HG02981 (cell line): ENCODE data around the gene CIAO2B.
"Not testable (repeated sequence)": the region's sequence is repeated elsewhere in the genome, so short reads cannot be mapped to it uniquely, and the experiment has no call there.

Experiments used
- ATAC-seq: cut with Tn5 transposase; IDR thresholded peaks from one replicate; pipeline ENCODE4 v1.9.1; 2021; ENCODE audit warnings: mild to moderate bottlenecking, moderate library complexity; ENCODE audit not compliant: unreplicated experiment

The CIAO2B gene

DNA sequence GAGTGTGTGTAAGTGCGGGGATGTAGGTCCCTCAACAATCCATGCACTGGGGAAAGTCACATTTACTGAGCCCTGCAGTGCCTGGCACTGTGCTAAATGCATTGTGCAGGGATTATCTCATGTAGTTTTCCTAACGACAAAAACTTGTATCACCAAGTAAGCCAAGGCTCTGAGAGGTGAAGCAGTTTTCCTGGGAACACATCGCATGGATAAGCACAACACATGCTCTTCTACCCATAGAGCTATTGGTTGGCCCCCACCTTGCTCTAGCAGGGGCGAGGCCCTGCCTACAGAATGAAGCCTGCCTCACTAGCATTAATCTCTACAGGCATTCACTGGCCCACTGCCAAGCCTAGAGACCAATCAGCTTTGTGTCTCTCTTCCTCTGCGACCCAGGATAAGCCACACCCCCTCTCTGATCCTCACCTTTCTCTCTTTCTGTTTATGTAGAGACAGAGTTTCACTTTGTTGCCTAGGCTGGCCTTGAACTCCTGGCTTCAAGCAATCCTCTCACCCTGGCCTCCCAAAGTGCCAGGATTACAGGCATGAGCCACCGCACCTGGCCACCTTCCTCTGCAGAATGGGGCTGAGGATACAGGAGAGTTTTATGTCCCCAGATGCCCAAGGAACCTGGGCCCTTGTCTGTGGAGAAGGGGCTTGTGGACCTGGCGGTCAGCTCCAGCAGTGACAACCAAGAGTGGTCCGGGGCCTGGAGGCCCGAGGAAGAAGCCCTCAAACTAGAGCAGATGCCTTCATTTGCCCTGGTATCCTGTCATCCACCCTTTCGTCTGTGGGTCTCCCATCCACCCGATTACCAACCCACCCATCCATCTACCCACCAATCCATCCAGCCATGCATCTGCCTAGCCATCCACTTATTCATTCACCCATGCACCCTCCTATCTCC lies 28.3 kb downstream of the CIAO2B start:
- no peak for ATAC-seq

GRCh38 chr16:66904846-66905632 lies 29.2 kb downstream of the CIAO2B start:
- no peak for ATAC-seq

DNA sequence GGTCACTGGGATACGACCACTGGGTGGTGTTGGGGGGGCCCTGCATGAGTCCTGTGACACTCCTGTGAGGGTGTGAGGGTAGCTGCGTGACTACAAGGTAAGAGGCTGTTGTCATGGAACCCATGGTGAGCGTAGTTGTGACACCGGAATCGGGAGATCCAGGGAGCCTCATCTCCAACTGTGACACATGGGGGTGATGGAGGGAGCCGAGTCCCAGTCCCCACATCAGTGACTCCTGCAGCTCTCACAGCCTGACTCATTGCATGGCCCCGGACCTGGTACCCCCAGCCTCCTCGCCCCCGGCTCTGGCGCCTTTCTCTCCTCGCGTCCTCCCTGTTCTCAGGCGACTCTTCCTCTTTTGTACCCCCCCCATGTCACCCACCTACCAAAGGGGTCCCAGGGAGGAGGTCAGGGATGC lies 29.8 kb downstream of the CIAO2B start:
- ATAC-seq, result no peak

- no peak for ATAC-seq
Measured at GRCh38 chr16:66903544-66904427, 30.4 kb downstream of the CIAO2B start.

GRCh38 chr16:66902648-66903543 lies 31.3 kb downstream of the CIAO2B start:
- ATAC-seq, result no peak

GRCh38 chr16:66901626-66902025 lies 32.6 kb downstream of the CIAO2B start:
- ATAC-seq, result no peak

- no peak for ATAC-seq
Measured at GRCh38 chr16:66900721-66901441, 33.3 kb downstream of the CIAO2B start.

GRCh38 chr16:66899945-66900710 lies 34.1 kb downstream of the CIAO2B start:
- ATAC-seq, result no peak

GRCh38 chr16:66899310-66899944 lies 34.8 kb downstream of the CIAO2B start:
- ATAC-seq, result no peak

GRCh38 chr16:66898933-66899309 lies 35.3 kb downstream of the CIAO2B start:
- no peak for ATAC-seq

DNA sequence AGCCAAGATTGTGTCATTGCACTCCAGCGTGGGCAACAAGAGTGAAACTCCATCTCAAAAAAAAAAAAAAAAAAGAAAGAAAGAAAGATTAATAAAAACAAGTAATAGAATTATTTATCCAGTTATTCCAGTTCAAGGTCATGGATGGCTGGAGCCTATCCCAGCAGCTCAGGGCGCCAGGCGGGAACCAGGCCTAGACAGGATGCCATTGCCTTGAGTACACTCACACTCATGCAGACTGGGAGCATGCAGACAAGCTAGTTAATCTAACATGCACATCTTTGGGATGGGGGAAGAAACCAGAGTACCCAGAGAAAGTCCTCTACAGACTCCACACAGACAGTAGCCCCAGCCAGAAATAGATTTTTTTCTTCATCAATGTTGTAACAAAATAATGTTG lies 36.0 kb downstream of the CIAO2B start:
- ATAC-seq, result no peak

DNA sequence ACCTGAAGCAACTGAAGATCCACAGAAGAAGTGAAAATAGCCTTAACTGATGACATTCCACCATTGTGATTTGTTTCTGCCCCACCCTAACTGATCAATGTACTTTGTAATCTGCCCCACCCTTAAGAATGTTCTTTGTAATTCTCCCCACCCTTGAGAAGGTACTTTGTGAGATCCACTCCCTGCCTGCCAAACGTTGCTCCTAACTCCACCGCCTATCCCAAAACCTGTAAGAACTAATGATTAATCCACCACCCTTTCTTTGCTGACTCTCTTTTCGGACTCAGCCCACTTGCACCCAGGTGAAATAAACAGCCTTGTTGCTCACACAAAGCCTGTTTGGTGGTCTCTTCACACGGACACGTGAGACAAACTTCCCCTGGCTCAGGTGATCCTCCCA lies 37.5 kb downstream of the CIAO2B start:
- ATAC-seq, result not testable (repeated sequence)

- no peak for ATAC-seq
Measured at GRCh38 chr16:66895999-66896398, 38.2 kb downstream of the CIAO2B start.

- no peak for ATAC-seq
Measured at GRCh38 chr16:66895689-66895979, 38.6 kb downstream of the CIAO2B start.

GRCh38 chr16:66894948-66895688 lies 39.1 kb downstream of the CIAO2B start:
- ATAC-seq, result no peak

- ATAC-seq, result no peak
Measured at GRCh38 chr16:66894055-66894454, 40.1 kb downstream of the CIAO2B start.

DNA sequence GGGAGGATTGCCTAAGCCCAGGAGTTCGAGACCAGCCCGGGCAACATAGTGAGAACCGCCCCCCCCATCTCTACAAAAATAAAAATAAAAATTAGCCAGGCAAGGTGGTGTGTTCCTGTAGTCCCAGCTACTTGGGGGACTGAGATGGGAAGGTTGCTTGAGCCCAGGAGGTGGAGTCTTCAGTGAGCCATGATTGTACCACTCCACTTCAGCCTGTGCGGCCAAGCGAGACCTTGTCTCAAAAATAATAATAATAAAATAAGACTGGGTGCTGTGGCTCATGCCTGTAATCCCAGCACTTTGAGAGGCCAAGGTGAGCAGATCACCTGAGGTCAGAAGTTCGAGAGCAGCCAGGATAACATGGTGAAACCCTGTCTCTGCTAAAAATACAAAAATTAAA lies 42.4 kb downstream of the CIAO2B start:
- ATAC-seq, result no peak

DNA sequence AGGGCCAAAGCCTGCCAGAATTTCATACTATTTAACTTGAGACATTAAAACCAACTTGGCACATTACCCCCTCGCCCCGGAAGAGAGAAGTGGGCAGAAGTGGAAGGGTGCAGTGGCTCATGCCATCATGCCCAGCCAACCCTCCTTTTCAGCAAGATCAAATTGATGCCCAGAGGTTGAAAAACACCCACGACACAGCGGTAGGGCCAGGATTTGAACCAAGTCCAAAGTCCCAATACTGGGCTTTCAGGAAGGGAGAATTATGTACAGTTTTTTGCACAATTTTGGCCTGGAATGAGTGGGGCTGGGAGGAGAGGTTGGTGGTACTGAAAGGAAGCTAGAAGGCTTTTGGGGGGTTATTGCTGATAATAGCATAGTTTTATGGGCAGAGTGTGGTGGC lies 42.8 kb downstream of the CIAO2B start:
- no peak for ATAC-seq
